Suprapubic skin (tissue), 3 donors: Measurements from ENCODE around the gene LYST.

Experiments
- POLR2A ChIP-seq, 2 donors: fragments of 450-650 bp; IDR thresholded peaks; one replicate each; pipeline ENCODE4 v1.6.1; 2017; ENCODE audit warnings: antibody characterized with exemption in 2 of 2, mild to moderate bottlenecking in 2 of 2, moderate library complexity in 2 of 2
- TF ChIP-seq, protein P1 (sequence below), 2 donors: fragments of 200-600 bp in 1 of 2; fragments of 450-650 bp in 1 of 2; sonication (generic) in 1 of 2; IDR thresholded peaks; one replicate each; pipeline ENCODE4 v1.5.1; 2016 to 2019; ENCODE audit warnings: antibody characterized with exemption in 2 of 2, mild to moderate bottlenecking in 1 of 2, moderate library complexity in 1 of 2

DNA sequence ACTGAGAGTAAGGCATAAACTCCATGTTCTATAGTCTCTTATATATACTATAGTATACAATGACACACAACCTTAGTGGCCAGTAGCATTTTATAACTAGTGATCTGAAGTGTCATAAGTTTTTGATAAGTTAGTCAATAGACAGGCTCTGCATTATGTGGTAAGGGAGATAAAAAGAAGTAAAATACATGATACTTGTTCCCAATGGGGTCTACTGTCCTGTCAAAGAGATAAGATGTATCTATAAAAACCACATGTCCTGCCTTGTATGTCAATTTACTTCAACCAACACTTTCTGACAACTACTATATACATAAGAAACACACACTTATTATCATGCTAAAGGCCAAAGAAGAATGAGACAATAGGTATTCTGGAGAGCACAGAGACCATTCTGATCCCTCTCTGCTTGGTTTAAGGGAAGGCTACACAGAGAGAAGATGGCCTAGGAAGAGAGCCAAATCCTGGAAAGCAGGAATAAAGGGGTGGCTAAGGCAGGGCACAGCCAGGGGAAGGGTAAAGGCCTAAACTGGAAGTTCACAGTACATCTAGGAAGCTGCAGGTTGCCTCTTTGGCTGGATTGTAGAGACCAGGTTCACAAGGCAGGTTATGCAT, 91.4 kb downstream of the LYST start:
- TF ChIP-seq POLR2A (IDR thresholded peaks at IDR 0.05): no peak
- TF ChIP-seq, protein P1, sequence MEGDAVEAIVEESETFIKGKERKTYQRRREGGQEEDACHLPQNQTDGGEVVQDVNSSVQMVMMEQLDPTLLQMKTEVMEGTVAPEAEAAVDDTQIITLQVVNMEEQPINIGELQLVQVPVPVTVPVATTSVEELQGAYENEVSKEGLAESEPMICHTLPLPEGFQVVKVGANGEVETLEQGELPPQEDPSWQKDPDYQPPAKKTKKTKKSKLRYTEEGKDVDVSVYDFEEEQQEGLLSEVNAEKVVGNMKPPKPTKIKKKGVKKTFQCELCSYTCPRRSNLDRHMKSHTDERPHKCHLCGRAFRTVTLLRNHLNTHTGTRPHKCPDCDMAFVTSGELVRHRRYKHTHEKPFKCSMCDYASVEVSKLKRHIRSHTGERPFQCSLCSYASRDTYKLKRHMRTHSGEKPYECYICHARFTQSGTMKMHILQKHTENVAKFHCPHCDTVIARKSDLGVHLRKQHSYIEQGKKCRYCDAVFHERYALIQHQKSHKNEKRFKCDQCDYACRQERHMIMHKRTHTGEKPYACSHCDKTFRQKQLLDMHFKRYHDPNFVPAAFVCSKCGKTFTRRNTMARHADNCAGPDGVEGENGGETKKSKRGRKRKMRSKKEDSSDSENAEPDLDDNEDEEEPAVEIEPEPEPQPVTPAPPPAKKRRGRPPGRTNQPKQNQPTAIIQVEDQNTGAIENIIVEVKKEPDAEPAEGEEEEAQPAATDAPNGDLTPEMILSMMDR (IDR thresholded peaks at IDR 0.05): no peak
